ACC112 (cell line): ENCODE data around the gene MYO10.

ENCODE experiments used
- H2AFZ ChIP-seq: fragments of 200-600 bp; sonication (generic); one replicate; pipeline ENCODE4 v1.6.0; 2017; ENCODE audit warnings: antibody characterized with exemption, low read length; ENCODE audit not compliant: unreplicated experiment
- H3K27ac ChIP-seq: fragments of 200-600 bp; sonication (generic); 2 replicates; pipeline ENCODE4 v1.5.1; 2014; ENCODE audit warnings: low read depth, mild to moderate bottlenecking, antibody characterized with exemption, low read length, moderate library complexity
- H3K27me3 ChIP-seq: fragments of 200-600 bp; sonication (generic); 2 replicates; pipeline ENCODE4 v1.6.1; 2014; ENCODE audit warnings: mild to moderate bottlenecking, antibody characterized with exemption, low read length, moderate library complexity, mixed read lengths; ENCODE audit not compliant: insufficient read depth
- H3K36me3 ChIP-seq: fragments of 200-600 bp; sonication (generic); 2 replicates; pipeline ENCODE4 v1.6.1; 2016; ENCODE audit warnings: mild to moderate bottlenecking, antibody characterized with exemption, low read length, moderate library complexity, mixed read lengths; ENCODE audit not compliant: insufficient read depth
- H3K4me1 ChIP-seq: fragments of 200-600 bp; sonication (generic); one replicate; pipeline ENCODE4 v1.6.1; 2016; ENCODE audit warnings: low read length, mixed read lengths; ENCODE audit not compliant: insufficient read depth, unreplicated experiment, control insufficient read depth
- H3K4me3 ChIP-seq: fragments of 200-600 bp; sonication (generic); 2 replicates; pipeline ENCODE4 v1.5.1; 2014; ENCODE audit warnings: mild to moderate bottlenecking, low read depth, low read length
- H3K79me2 ChIP-seq: fragments of 200-600 bp; sonication (generic); one replicate; pipeline ENCODE4 v1.6.0; 2016; ENCODE audit warnings: low read length; ENCODE audit not compliant: control insufficient read depth, unreplicated experiment, insufficient read depth

The MYO10 gene

GRCh38 chr5:16712620-16713019 lies 223.5 kb downstream of the MYO10 start:
- Histone ChIP-seq H3K36me3 (peaks cover 15% of the 10 kb centered on the region), H3K27ac (no peak overlapping the region), H3K27me3 (no peaks in the 10 kb centered on the region), H3K79me2 (peaks cover 3% of the 10 kb centered on the region), H2AFZ (no peak overlapping the region), H3K4me1 (no peaks in the 10 kb centered on the region), H3K4me3 (no peak overlapping the region)

GRCh38 chr5:16712178-16712577 lies 223.9 kb downstream of the MYO10 start:
- peaks cover 19% of the 10 kb centered on the region for H3K36me3 ChIP-seq
- H3K27me3 ChIP-seq: no peaks in the 10 kb centered on the region
- H3K4me3 ChIP-seq: no peak overlapping the region
- H2AFZ ChIP-seq: no peak overlapping the region
- H3K79me2 ChIP-seq: peaks cover 3% of the 10 kb centered on the region
- H3K4me1 ChIP-seq: no peaks in the 10 kb centered on the region
- no peak overlapping the region for H3K27ac ChIP-seq

- H3K79me2 ChIP-seq: peaks cover 3% of the 10 kb centered on the region
- no peaks in the 10 kb centered on the region for H3K4me1 ChIP-seq
- peaks cover 26% of the 10 kb centered on the region for H3K36me3 ChIP-seq
- no peak overlapping the region for H2AFZ ChIP-seq
- no peaks in the 10 kb centered on the region for H3K27me3 ChIP-seq
- H3K4me3 ChIP-seq: no peak overlapping the region
- no peak overlapping the region for H3K27ac ChIP-seq
These were observed 226.2 kb downstream of the MYO10 start for GRCh38 chr5:16709691-16710433.

- peaks cover 36% of the 10 kb centered on the region for H3K36me3 ChIP-seq
- no peaks in the 10 kb centered on the region for H3K4me1 ChIP-seq
- no peak overlapping the region for H3K27ac ChIP-seq
- no peak overlapping the region for H3K4me3 ChIP-seq
- no peaks in the 10 kb centered on the region for H3K27me3 ChIP-seq
- no peaks in the 10 kb centered on the region for H3K79me2 ChIP-seq
- H2AFZ ChIP-seq: no peak overlapping the region
These were observed 228.3 kb downstream of the MYO10 start for GRCh38 chr5:16707869-16708192.

DNA sequence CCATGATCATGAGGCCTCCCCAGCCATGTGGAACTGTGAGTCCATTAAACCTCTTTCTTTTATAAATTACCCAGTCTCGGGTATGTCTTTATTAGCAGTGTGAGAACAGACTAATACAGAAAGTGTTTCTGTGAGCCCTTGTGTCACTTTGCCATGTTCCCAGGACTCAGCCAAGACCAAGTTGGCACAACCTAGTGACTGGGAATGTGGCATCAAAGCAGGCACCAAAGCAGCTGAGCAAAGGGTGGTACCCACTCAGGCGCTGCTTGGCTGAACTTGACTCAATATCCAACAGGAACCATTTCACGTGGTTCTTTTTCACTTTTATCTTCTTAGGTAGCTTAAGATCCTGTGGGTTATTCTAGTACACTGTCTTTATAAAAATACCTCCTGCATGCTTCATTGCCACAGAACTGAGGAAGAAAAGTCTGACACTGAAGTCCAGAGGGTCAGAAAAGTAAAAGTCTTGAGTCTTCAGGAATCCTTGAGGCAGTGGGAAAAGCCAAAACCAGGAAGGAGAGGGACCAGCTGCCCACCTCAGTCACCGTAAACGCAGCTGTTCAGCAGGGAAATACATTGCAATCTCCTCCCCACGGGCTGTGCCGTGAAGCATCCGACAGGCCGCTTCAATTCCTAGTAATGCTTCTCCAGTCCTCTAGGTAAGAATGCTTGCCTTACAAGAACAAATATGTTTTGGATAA lies 228.8 kb downstream of the MYO10 start:
- H3K4me1 ChIP-seq: no peaks in the 10 kb centered on the region
- no peak overlapping the region for H3K27ac ChIP-seq
- no peak overlapping the region for H2AFZ ChIP-seq
- peaks cover 37% of the 10 kb centered on the region for H3K36me3 ChIP-seq
- no peaks in the 10 kb centered on the region for H3K79me2 ChIP-seq
- no peaks in the 10 kb centered on the region for H3K27me3 ChIP-seq
- no peak overlapping the region for H3K4me3 ChIP-seq

DNA sequence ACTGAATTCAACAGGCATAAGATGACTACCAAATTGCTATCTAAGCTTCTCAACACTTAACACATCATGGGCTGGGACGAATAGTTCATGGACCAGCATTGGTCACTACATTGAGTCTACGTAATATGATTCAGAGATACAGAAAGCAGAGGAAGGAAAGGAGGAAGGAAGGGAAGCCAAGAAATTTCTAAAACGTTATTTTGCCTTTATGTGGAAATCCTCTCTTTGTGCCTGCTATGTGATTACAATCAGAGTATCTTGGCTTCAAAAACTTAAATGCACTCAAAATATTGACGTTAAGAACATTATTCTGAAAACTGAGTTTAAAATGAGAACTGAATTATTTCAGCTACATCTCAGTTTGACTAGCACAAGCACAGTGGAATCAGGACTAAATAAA lies 231.1 kb downstream of the MYO10 start:
- H3K27me3 ChIP-seq: no peaks in the 10 kb centered on the region
- H3K36me3 ChIP-seq: peaks cover 33% of the 10 kb centered on the region
- no peaks in the 10 kb centered on the region for H3K4me1 ChIP-seq
- H3K79me2 ChIP-seq: no peaks in the 10 kb centered on the region
- H2AFZ ChIP-seq: no peak overlapping the region
- no peak overlapping the region for H3K4me3 ChIP-seq
- no peak overlapping the region for H3K27ac ChIP-seq

GRCh38 chr5:16702964-16703363 lies 233.1 kb downstream of the MYO10 start:
- Histone ChIP-seq H3K4me3 (no peak overlapping the region), H3K36me3 (peaks cover 25% of the 10 kb centered on the region), H3K27ac (no peak overlapping the region), H3K27me3 (no peaks in the 10 kb centered on the region), H2AFZ (no peak overlapping the region), H3K4me1 (no peaks in the 10 kb centered on the region), H3K79me2 (no peaks in the 10 kb centered on the region)

DNA sequence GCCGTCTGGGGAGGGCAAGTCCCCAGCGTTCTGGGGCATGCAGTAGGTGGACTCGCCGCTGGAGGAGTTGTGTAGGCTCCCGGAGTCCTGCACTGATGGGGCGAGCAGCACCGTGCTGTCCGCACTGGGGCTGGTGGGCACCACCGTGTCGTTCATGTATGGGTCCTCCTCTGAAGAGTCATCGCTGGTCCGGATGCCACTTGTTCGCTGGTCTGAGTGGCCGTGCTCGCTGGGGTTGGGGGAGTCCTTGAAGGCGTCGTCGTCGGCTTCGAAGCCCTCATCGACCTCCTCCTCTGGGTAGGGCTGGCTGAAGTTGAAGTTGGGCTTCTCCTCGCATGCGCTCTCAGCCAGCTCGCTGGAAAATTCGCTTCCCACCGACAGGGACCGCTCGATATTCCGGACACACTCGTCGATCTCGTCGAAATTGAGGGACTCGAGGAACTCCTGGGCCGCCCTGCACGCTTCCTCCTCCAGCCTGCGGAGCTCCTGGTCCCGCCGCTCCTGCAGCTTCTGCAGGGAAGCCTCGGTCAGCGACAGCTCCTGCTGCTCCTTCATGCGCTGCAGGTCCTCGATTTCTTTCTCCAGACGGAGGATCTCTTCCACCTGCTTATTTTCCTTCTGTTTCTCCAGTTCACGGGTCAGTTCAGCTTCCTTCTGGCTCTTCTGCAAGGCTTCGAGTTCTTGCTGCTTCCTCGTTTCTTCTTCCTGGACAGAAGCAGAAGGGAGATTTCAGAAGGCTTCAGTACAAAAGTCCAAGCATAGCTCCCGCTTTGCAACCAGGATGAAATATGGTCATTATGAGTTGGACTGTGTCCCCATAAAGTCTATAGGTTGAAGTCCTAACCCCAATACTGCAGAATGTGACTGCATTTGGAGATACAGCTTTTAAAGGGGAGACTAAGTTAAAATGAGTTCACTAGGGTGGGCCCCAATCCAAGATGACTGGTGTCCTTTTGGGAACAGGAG lies 234.7 kb downstream of the MYO10 start:
- peaks cover 3% of the 10 kb centered on the region for H3K79me2 ChIP-seq
- H3K27ac ChIP-seq: no peak overlapping the region
- no peaks in the 10 kb centered on the region for H3K27me3 ChIP-seq
- H3K4me3 ChIP-seq: no peak overlapping the region
- peaks cover 15% of the 10 kb centered on the region; the same call in 1 of the 2 replicates for H3K36me3 ChIP-seq
- no peak overlapping the region for H2AFZ ChIP-seq
- no peaks in the 10 kb centered on the region for H3K4me1 ChIP-seq

- no peak overlapping the region for H2AFZ ChIP-seq
- H3K79me2 ChIP-seq: peaks cover 3% of the 10 kb centered on the region
- peaks cover 12% of the 10 kb centered on the region; the same call in 1 of the 2 replicates for H3K36me3 ChIP-seq
- no peaks in the 10 kb centered on the region for H3K27me3 ChIP-seq
- no peak overlapping the region for H3K27ac ChIP-seq
- H3K4me3 ChIP-seq: no peak overlapping the region
- no peaks in the 10 kb centered on the region for H3K4me1 ChIP-seq
These were observed 236.0 kb downstream of the MYO10 start for GRCh38 chr5:16700081-16700480.

- H3K4me3 ChIP-seq: no peak overlapping the region
- H3K36me3 ChIP-seq: no peaks in the 10 kb centered on the region
- peaks cover 5% of the 10 kb centered on the region for H3K79me2 ChIP-seq
- H2AFZ ChIP-seq: no peak overlapping the region
- H3K27ac ChIP-seq: no peak overlapping the region
- no peaks in the 10 kb centered on the region for H3K4me1 ChIP-seq
- no peaks in the 10 kb centered on the region for H3K27me3 ChIP-seq
These were observed 240.3 kb downstream of the MYO10 start for GRCh38 chr5:16695779-16696178.
